Measurements from ENCODE around the gene CLCN2. TPM values are rescaled to one million over a fixed set of nuclear protein-coding genes. Genes with fewer than 3 reads are reported as not detected.

The CLCN2 gene
- 1 to 10 TPM; 6.1 to 7.0 TPM for total RNA-seq

DNA sequence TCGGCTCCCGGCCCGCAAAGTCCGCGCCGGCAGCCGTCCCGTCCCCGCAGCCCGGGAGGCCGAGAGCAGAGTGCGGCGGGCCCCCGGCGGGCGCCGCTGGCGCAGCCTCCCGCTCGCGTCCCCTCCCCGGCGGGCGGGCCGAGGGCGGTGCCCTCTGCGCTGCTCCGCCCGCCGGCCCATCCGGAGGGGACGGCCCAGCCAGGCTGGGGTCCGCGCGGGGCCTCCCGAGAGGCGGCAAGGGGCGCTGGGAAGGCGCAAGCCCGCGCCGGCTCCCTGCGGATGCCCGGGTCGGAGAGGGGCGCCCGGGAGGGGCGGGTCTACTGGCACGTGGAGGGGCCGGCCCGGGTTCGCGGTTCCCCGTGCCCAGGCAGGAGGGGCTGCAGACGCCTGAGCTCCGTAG, at the start of gene CLCN2, which contains the start of gene POLR2H:
Gene CLCN2, minus strand, starts transcription at position 74 of the 400 bp plus-strand sequence. CDS start 126 bp downstream, outside the sequence.
Gene POLR2H, plus strand, starts transcription at position 179 of the 400 bp plus-strand sequence. CDS start 1,783 bp downstream, outside the sequence.
- ChIA-PET CTCF (interaction anchor here (0.8 to 2.1 kb wide), 5 partner anchors 8 to 151 kb away, joined by 3 to 9 read pairs (median 4); no protein-coding TSS in a partner anchor), POLR2A (interaction anchor here (1.0 kb wide), 1 partner anchor 45 kb away, joined by 3 read pairs; no protein-coding TSS in a partner anchor)

- CTCF ChIA-PET: no interaction called here
- POLR2A ChIA-PET: no interaction called here
Measured at GRCh38 chr3:184409946-184410500, 48.6 kb upstream of the CLCN2 start.

DNA sequence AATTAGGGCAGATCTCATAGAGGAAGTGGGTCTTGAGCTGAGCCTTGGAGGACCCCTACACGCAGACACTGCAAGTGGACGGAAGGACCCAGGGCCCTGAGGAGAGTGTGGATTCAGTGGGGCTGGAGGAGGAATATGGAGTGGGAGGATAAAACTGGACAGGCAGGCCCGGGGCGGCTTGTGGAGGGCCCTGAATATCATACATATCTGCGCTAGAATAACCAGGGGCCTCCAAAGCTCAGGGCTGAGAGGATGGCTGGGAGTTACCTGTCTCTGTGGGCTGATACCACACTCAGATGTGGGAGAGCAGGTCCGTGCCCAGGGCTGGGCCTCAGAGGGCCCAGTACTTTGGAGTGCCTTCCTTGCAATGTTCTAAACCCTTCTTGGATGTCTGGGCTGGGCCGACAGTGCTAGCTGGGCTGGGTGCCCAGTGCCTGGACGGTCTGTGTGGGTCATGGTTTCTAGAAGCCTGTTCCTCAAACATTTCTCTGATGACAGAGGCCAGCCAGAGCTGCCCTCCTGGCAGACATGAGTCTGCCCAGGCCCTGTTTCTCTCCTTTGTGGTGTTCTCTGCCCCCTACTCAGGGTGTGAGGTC, 48.0 kb upstream of the CLCN2 start:
- ChIA-PET POLR2A (no interaction called here), CTCF (no interaction called here)

DNA sequence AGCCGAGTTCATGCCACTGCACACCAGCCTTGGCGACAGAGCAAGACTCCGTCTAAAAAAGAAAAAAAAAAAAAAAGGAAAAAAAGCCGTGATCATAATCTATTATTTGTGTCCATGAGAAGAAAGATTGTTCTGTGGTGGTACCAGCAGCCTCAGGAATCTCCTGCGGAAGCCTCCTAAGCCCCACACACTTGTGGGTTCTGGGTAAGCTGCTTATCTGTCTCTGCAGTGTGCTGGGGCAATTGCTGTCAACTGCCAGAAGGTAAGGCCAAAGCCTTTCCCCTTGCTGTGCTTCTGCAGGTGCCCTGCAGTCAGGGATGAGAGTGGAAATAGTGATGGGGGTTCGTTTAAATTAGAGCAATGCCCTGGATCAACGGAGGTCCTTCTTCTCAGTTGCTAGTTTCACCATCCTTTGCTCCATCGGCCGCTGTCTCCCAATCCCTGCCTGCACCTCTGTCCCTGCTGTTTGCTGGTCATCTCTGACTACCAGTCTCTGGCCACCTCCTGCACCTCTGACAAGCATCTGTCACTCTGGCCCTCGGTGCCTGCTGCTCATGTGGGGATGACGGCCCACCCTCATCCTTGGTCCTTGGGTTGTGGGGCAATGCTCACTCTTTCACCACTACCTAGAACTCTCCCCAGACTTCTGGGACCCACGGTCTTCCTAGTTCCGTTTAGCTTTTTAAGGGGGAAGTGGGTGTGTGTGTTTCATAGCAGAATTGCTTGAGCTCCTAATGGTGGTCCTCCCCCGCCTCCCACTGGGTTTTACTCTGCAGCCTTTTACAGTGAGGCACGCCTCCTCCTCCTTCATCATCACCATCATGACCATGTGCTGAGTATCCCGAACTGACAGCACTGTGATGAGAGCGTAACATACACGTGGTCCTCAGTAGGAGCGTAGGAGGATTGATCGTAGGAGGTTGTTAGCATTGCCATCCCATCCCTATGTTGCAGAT, 43.9 kb upstream of the CLCN2 start:
- CTCF ChIA-PET: no interaction called here
- POLR2A ChIA-PET: no interaction called here

DNA sequence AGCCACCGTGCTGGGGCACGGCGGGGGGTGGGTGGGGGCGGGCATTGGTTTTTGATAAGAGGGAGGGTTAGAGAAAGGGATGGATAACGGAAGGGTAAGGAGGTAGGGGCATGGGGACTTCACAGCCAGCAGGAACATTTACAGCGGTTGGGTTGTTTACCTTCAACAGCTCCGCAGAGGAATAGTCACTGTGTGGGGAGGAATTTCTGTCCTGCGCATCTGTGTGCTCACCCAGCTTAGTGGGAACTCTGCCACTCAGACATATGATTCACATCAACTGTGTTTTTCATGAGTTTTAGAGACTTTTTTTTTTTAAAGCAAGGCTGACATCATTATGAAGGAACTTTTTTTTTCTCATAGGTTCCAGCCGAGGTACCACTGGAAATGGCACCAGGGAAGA, 38.0 kb upstream of the CLCN2 start:
- CTCF ChIA-PET: no interaction called here
- POLR2A ChIA-PET: no interaction called here

- ChIA-PET CTCF (no interaction called here), POLR2A (no interaction called here)
Measured at GRCh38 chr3:184395320-184395660, 33.9 kb upstream of the CLCN2 start.

DNA sequence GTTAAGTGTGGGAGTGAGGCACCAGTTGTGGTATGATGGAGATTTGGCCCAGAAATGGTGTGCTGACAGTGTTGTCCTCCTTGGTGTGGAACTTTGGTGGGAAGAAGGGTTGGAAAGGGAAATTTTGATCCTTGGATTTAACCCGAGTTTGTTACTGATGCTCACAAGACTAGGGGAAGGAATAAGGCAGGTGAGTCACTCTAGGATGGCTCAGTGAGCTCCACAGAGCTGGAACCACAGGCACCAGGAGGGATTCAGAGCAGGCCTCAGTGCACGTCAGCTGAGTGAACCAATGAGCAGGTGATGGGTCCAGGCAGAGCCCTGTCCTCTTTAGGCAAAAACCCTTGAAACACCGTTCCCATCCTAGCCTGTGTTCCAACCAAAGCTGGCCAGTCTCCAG, 29.9 kb upstream of the CLCN2 start:
- ChIA-PET POLR2A (no interaction called here), CTCF (interaction anchor here (1.4 kb wide), 1 partner anchor 165 kb away, joined by 3 read pairs; no protein-coding TSS in a partner anchor)

GRCh38 chr3:184389935-184390528, 28.6 kb upstream of the CLCN2 start:
- POLR2A ChIA-PET: no interaction called here
- CTCF ChIA-PET: interaction anchor here (0.6 kb wide), 1 partner anchor 27 kb away, joined by 3 read pairs; no protein-coding TSS in a partner anchor

GRCh38 chr3:184389384-184389783, 28.0 kb upstream of the CLCN2 start:
- CTCF ChIA-PET: no interaction called here
- POLR2A ChIA-PET: no interaction called here

DNA sequence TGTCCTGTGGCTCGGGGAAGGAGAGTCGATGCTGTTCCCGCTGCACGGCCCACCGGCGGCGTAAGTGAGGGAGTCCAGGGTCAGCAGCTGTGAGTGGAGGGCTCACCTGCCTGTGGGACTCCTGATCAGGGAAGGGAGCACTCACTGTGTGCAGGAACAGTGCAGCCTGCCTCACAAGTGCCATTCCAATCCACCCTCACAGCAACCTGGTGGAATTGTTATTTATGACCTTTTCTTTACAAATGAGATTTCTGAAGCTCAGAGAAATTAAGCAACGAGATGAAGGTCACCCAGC, 27.5 kb upstream of the CLCN2 start:
- CTCF ChIA-PET: no interaction called here
- POLR2A ChIA-PET: no interaction called here

GRCh38 chr3:184388164-184388935, 26.9 kb upstream of the CLCN2 start:
- ChIA-PET CTCF (interaction anchor here (0.6 kb wide), 1 partner anchor 56 kb away, joined by 3 read pairs; no protein-coding TSS in a partner anchor), POLR2A (no interaction called here)

DNA sequence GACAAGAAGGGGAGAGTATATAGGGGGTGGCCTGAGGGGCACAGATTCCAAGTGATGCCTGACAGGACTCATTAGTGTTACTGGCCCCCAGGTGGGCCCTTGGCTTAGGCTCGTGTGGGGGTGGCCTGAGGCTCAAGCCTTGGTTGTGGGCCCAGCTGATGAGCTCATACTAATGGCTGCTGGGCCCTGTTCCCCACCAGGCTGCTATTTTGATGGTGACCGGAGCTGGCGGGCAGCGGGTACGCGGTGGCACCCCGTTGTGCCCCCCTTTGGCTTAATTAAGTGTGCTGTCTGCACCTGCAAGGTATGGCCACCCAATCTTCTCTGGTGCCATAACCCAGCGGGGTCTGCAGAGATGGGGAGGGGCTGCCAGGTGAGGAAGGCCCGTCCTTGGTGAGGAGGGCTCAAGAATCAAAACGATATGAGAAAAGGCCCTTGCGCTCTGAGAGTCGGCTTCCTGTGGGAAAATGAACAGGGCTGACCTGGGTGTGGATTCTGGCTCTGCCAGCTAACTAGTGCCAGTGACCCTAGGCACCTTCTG, 25.8 kb upstream of the CLCN2 start:
- CTCF ChIA-PET: interaction anchor here (0.6 kb wide), 1 partner anchor 57 kb away, joined by 3 read pairs; no protein-coding TSS in a partner anchor
- POLR2A ChIA-PET: no interaction called here

GRCh38 chr3:184386047-184386806, 24.8 kb upstream of the CLCN2 start:
- ChIA-PET CTCF (no interaction called here), POLR2A (no interaction called here)

- POLR2A ChIA-PET: no interaction called here
- CTCF ChIA-PET: interaction anchor here (1.6 kb wide), 1 partner anchor 31 kb away, joined by 3 read pairs; no protein-coding TSS in a partner anchor
Measured at GRCh38 chr3:184384856-184385422, 23.5 kb upstream of the CLCN2 start.

- CTCF ChIA-PET: interaction anchor here (1.6 kb wide), 1 partner anchor 31 kb away, joined by 3 read pairs; no protein-coding TSS in a partner anchor
- POLR2A ChIA-PET: interaction anchor here (0.6 kb wide), 1 partner anchor 9 kb away, joined by 3 read pairs; no protein-coding TSS in a partner anchor
Measured at GRCh38 chr3:184384342-184384741, 22.9 kb upstream of the CLCN2 start.

- ChIA-PET POLR2A (no interaction called here), CTCF (interaction anchor here (0.7 to 1.6 kb wide), 2 partner anchors 29 to 114 kb away, joined by 3 read pairs; no protein-coding TSS in a partner anchor)
Measured at GRCh38 chr3:184383033-184383740, 21.8 kb upstream of the CLCN2 start.

DNA sequence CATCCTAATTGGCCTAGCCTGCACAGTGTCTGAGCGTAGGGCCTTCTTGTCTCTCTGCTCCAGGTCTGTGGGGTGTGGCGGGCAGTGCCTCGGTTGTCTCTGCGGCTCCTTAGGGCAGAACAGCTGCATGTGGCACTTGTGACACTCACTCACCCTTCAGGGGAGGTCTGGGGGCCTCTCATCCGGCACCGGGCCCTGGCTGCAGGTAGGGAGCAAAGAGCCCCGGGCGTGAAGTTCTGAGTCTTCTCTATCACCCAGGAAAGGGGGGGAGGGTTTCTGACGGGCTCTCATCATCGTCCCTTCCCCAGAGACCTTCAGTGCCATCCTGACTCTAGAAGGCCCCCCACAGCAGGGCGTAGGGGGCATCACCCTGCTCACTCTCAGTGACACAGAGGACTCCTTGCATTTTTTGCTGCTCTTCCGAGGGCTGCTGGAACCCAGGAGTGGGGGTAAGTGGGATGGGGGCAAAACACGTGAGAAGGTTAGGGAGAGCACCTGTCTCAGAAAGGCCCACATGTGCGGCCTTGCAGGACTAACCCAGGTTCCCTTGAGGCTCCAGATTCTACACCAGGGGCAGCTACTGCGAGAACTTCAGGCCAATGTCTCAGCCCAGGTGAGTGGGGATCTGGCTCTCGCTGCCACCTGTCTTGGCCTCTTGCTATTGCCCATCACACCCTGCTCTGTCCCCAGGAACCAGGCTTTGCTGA, 21.1 kb upstream of the CLCN2 start:
- CTCF ChIA-PET: no interaction called here
- POLR2A ChIA-PET: no interaction called here
